HG02943 (cell line): ENCODE data around the gene CFAP299.
A peak's percentile ranks its signal among the peaks of the same experiment; 100 is the strongest.
"Not testable (repeated sequence)": the region's sequence is repeated elsewhere in the genome, so short reads cannot be mapped to it uniquely, and the experiment has no call there.

ENCODE experiments used
- ATAC-seq: cut with Tn5 transposase; IDR thresholded peaks from one replicate; pipeline ENCODE4 v1.9.1; 2021; ENCODE audit warnings: mild to moderate bottlenecking, low read depth, moderate library complexity; ENCODE audit not compliant: unreplicated experiment

Gene CFAP299

GRCh38 chr4:80578001-80578400 is 242.5 kb downstream of the CFAP299 start:
- ATAC-seq = no peak

DNA sequence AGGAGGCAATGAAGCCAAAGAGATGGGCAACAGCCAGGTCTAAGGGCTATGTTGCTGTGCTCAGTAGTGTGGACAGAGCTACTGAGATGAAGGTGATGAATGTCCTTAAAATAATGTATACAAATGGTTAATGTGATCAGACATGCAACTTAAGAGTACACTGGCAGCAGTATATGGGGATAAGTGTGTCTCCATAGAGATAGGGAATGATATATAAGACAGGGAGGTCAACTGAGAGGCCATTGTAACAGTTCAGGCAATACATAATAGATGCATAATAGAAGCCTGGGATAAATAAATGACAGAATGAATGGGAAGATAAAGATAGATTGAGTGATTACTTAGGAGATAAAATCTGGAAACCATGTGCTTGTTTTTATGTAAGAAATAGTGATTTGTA is 250.0 kb downstream of the CFAP299 start:
- ATAC-seq = no peak

DNA sequence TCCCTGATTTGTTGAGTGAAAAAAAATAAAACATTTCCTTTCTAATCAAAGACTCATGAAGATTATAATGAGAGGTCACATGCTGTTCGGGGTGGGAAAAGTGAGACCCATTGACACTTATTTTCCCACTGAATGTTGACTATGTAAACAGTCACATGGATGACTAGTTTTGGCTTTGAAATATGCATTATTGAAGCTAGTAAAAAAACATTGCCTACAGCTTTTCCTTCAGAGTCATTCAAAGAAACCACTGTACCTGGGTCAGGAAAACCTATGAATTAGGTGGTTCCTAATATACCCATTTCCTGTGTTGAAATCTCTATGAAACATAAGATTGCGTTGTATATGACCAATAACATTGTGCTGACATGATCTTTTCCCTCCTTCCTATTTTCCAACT is 251.2 kb downstream of the CFAP299 start:
- no peak for ATAC-seq

GRCh38 chr4:80587871-80588385 is 252.4 kb downstream of the CFAP299 start:
- ATAC-seq = no peak

DNA sequence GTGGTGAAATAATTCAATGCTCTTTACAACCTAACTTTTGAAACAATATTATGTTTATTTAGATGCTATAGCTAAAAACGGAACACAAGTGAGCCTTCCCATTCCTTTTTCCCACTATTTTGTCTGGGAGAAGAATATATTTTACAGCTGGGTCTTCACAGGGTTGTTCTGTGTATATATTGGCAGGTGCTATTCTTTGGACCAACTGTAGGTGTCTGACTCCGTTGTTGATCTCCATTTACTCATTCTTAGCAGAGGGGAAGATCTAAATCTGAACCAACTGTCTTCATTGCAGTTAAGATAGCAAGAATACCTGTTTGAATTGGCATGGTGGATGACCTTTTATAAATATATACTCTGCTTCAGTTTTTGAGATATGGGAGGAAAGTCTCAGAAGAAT is 257.4 kb downstream of the CFAP299 start:
- ATAC-seq = no peak

DNA sequence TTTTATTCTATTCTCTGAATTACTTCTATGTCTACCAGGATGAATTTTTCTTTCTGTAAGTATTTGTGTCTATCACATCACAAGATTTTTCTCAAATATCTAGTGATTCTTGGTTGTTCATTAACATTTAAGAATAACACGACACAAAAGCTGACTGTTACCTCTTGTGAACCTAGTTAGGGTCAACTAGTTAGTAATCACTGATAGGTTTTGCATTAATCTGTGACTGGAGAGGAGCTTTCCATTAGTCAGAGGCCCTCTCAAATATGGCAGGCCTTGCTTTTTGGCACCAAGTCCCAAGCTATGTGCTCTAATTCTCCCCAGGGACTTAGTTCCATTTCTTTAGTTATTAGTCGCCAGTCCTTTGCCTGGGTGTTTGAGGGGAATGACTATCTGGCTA is 259.2 kb downstream of the CFAP299 start:
- no peak for ATAC-seq

DNA sequence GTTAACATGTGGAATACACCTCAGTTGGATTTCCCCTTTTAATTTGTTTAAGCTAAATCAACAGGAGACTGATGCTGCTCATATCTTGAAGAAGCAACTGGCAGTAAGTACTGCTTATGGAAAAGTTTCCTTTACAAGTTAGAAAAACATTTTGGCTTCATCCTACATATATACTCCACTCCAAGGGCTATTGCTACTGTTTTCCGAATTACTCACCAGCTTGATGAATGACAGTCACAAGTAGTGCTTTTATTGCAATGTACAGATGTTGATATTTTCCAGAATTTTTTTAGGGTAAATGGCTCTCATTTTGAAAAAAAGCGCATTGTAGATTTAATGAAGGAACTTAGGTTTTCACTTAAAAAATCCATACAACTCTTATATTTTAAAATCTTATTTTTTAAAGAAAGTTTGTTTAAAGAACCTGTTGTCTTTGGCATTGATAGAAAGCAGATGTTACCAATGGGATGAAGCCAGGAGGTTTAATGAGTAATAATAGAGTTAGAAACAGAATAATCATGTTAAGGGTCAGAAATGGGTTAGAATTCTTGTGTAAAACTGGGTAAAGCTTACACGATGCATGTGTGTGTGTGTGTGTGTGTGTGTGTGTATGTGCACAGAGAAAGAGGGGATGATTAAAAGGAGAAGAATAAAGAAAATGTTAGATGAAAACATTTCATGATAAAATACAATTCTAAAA is 272.9 kb downstream of the CFAP299 start:
- no peak for ATAC-seq

GRCh38 chr4:80610199-80610598 is 274.7 kb downstream of the CFAP299 start:
- no peak for ATAC-seq

GRCh38 chr4:80610845-80611677 is 275.5 kb downstream of the CFAP299 start:
- peak; percentile 88 for ATAC-seq

- ATAC-seq = peak; percentile 9
These were observed 276.1 kb downstream of the CFAP299 start for GRCh38 chr4:80611678-80611979.

DNA sequence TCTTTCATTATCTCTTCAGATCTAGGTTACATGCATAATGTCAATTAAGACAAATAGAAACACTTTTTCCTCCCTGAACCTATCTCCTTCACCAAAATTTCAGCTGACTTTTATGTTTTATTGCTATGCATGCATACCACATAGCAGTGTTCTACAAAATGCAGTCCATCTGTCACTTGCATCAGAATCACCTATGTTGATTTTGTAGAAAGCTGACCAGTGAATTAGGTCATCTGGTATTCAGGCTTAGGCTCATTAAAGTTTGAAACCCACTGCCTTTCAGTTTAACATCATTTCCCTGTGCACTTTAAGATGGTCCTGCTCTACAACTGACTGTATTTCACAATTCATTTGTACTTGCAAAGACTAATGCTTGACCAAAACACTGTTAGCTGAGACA is 277.9 kb downstream of the CFAP299 start:
- ATAC-seq = no peak

DNA sequence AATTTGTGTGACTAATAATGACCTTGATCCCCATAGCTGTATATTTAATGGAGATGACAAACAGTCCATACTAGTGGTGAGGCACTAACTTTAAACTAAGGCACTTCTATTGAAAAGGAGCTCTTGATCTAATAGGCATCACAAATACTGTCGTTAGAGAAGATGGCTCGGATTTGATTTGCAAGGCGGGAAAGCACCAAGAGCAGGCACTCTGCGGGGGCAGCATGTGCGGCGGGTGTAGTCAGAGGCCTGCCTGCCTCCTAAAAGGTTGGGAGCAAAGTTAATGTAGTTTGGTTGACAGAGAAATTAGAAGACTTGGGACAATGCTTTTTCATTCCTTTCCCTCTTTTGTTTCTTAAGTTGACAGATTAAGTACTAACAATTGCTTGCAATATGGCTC is 278.8 kb downstream of the CFAP299 start:
- no peak for ATAC-seq

GRCh38 chr4:80615099-80615498 is 279.6 kb downstream of the CFAP299 start:
- no peak for ATAC-seq

- no peak for ATAC-seq
These were observed 283.6 kb downstream of the CFAP299 start for GRCh38 chr4:80619070-80619674.

DNA sequence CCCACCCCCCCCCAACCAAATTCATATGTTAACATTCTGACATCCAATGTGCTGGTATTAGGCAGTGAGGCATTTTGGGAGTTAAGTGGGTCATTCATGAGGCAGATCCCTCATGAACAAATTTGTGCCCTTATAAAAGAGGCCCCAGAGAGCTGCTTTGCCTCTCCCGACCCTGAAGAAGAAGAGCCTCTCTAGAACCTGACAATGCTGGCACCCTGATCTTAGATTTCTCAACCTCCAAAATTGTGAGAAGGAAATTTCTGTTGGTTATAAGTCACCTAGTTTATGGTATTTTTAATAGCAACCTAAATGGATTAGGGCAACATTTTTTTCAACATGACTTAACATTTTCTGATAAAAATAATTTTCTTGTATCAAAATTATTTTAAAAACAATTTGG is 296.3 kb downstream of the CFAP299 start:
- ATAC-seq = no peak

DNA sequence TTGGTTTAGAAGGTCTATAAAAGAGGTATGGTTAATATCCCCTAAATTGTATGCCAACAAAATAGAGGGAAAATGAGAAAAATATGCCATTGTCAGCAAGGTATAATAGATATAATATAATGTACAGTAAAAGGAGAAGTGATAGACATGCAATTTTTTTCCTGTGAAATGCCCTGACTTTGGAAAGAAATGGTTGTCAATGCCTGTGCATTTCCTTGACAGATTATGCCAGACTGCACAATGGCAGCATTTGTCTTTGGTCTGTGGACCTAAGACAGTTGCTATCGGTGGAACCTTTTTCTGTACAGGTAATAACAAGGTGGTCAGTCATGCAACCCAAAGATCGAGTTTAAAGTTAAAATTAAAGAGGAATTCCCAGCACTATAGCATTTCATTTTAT is 301.7 kb downstream of the CFAP299 start:
- no peak for ATAC-seq

GRCh38 chr4:80646061-80646460 is 310.5 kb downstream of the CFAP299 start:
- no peak for ATAC-seq

DNA sequence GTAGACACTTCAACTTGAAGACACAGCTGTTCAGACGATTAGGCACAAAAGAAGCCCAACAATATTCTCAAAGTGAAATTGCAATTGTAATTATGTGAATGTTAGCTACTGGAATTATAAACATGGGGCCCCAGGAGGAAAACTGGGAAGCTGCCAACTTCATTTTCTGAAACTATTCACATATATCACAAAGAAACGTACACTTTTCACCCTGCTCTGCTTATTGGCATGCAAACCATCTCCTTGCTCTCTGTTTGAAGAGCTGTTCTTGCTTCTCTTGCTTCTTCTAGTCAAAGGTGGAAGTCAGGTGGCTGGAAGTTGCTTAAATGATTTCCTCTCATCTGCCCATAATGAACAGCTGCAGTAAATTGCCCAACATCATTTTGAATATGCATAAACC is 320.1 kb downstream of the CFAP299 start:
- ATAC-seq = no peak

DNA sequence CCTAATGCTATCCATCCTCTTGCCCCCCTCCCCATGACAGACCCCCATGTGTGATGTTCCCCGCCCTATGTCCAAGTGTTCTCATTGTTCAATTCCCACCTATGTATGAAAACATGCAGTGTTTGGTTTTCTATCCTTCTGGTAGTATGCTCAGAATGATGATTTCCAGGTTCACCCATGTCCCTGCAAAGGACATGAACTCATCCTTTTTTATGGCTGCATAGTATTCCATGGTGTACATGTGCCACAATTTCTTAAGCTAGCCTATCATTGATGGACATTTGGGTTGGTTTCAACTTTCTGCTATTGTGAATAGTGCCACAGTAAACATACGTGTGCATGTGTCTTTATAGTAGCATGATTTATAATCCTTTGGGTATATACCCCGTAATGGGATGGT is 334.6 kb downstream of the CFAP299 start:
- not testable (repeated sequence) for ATAC-seq

DNA sequence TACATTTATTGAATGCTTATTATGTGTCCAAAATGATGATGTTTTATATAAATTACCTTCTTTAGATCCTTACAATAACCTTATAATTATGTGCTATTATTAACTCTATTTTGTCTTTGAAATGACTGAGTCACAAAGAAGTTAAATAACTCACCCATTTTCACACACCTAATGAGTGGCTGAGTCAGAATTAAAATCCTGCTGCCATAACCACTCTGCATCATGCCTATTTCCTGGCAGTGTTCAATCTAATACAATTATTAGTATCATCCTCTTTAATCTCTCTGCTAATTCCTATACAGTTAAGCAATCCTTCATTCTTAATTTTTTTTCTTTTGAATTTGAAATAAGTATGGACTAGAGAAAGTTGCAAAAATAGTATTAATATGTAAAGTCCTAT is 342.9 kb downstream of the CFAP299 start:
- no peak for ATAC-seq

GRCh38 chr4:80680934-80681333 is 345.4 kb downstream of the CFAP299 start:
- no peak for ATAC-seq

DNA sequence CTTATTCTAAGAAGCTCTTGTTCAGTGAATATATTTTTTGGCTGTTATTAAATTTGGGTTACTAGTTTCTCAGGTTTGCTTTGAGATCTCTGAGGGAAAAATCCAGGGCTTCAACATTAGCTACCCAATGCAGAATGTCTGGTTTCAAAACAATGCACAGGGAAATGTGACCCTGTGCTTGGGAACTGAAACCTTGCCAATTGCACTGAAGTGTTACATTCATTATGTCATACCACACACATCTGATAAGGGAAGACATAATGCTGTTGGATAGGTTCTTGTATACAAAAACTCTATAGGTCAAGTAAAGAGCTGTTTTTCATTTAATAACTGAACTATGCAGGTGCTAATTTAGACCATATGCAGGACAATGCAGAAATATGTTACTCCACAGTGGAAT is 349.7 kb downstream of the CFAP299 start:
- ATAC-seq = no peak
